ENCODE results near the gene STK36.
"Not testable (repeated sequence)": the region's sequence is repeated elsewhere in the genome, so short reads cannot be mapped to it uniquely, and the experiment has no call there.

The STK36 gene

DNA sequence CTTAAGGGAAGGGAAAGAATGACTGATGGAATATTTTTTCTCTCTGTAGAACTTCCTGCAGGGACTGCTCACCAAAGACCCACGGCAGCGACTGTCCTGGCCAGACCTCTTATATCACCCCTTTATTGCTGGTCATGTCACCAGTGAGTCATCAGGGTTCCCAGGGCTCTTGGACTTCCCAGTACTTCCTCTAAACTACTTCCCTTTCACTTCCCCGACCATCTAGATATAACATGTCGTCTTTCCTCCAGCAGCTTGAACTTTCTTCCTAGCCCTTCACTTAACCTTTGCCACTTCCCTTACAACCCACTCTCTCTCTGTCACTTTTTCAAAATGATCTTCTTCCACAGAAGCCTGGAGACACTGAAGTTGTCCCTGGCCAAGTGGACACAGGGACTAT is 7.2 kb downstream of the STK36 start:
- no peak overlapping the region for H3K27ac ChIP-seq
- TF ChIP-seq, protein P1, sequence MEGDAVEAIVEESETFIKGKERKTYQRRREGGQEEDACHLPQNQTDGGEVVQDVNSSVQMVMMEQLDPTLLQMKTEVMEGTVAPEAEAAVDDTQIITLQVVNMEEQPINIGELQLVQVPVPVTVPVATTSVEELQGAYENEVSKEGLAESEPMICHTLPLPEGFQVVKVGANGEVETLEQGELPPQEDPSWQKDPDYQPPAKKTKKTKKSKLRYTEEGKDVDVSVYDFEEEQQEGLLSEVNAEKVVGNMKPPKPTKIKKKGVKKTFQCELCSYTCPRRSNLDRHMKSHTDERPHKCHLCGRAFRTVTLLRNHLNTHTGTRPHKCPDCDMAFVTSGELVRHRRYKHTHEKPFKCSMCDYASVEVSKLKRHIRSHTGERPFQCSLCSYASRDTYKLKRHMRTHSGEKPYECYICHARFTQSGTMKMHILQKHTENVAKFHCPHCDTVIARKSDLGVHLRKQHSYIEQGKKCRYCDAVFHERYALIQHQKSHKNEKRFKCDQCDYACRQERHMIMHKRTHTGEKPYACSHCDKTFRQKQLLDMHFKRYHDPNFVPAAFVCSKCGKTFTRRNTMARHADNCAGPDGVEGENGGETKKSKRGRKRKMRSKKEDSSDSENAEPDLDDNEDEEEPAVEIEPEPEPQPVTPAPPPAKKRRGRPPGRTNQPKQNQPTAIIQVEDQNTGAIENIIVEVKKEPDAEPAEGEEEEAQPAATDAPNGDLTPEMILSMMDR (conservative IDR thresholded peaks at IDR 0.05; ENCODE audit: low read depth): no peak
- DNase-seq (ENCODE audit: low spot score): no peak
- CTCF ChIA-PET: interaction anchor here (0.7 kb wide), 1 partner anchor 31 kb away, joined by 3 read pairs; no protein-coding TSS in a partner anchor
- POLR2A ChIA-PET (ENCODE audit: low non-redundant PET): no interaction called here

DNA sequence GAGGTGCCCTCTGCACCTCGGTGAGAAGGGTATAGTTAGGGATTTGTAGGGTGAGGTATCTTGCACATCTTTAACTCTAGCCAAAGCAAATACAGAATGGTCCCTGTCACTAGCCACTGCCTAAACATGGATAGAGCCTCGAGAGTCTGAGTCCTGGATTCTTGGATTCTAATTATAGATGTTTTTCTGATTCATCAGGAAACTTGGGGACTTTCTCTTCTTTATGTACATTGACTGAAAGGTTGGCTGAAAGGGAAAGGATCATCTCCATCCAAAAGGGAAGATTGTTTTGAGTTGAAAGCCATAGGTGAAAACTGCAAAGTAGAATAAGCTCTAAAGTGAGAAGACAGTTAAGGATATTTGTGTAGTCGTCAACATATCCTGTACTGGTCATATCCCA is 8.2 kb downstream of the STK36 start:
- ChIA-PET CTCF (interaction anchor here (1.1 kb wide), 1 partner anchor 167 kb away, joined by 3 read pairs; no protein-coding TSS in a partner anchor), POLR2A (ENCODE audit: low non-redundant PET) (no interaction called here)
- TF ChIP-seq, protein P1 (conservative IDR thresholded peaks at IDR 0.05; ENCODE audit: low read depth): no peak
- H3K27ac ChIP-seq: no peak overlapping the region
- no peak for DNase-seq (ENCODE audit: low spot score)

DNA sequence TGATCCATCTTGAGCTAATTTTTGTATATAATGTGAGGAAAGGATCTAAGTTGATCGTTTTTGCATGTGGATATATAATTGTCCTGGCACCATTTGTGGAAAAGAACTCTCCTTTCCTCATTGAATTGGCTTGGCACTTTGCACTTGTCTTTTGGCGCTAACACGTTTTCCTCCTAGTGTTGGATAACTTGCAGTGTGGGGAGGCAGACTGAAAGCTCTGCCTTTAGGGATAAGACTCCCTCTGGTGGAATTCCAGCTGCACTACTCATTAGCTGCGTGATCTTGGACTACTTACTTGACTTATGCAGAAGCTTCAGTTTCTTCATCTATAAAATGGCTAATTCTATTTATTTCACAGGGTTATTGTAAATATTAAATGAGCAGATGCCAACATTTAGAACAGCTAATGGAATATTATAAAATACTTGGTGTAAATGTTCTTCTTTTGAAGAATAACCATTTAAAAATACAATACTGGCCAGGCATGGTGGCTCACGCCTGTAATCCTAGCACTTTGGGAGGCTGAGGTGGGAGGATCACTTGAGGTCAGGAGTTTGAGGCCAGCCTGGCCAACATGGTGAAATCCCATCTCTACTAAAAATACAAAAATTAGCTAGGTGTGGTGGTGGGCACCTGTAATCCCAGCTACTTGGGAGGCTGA is 15.6 kb downstream of the STK36 start:
- POLR2A ChIA-PET (ENCODE audit: low non-redundant PET); H3K27ac ChIP-seq: not testable (repeated sequence)
- DNase-seq (ENCODE audit: low spot score): peak; percentile 74
- CTCF ChIA-PET: interaction anchor here (0.5 to 2.1 kb wide), 11 partner anchors 12 to 508 kb away, joined by 3 to 22 read pairs (median 3); partner anchors contain the start of genes BCS1L, RNF25, STK36 and ZNF142
- TF ChIP-seq, protein P1 (conservative IDR thresholded peaks at IDR 0.05; ENCODE audit: low read depth): peak; percentile 88

DNA sequence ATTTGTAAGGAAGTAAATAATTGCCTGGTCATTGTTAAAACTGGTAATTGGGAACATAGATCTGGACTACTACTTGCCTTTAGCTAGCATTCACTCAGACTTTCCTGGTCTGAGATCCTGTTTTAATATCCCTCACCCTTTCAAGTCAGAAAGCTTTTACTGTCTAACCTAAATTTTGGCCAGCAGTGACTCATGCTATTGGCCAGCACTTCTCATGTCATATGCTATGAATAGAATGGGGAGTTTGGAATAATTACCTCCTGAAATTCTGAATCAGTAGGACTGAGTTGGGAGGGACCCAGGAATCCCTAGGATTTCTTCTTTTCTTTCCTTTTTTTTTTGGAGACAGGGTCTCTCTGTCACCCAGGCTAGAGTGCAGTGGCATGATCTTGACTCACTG is 19.3 kb downstream of the STK36 start:
- ChIA-PET CTCF (interaction anchor here (0.6 kb wide), 1 partner anchor 189 kb away, joined by 3 read pairs; no protein-coding TSS in a partner anchor), POLR2A (ENCODE audit: low non-redundant PET) (no interaction called here)
- no peak for DNase-seq (ENCODE audit: low spot score)
- TF ChIP-seq, protein P1 (conservative IDR thresholded peaks at IDR 0.05; ENCODE audit: low read depth): no peak
- H3K27ac ChIP-seq: no peak overlapping the region

DNA sequence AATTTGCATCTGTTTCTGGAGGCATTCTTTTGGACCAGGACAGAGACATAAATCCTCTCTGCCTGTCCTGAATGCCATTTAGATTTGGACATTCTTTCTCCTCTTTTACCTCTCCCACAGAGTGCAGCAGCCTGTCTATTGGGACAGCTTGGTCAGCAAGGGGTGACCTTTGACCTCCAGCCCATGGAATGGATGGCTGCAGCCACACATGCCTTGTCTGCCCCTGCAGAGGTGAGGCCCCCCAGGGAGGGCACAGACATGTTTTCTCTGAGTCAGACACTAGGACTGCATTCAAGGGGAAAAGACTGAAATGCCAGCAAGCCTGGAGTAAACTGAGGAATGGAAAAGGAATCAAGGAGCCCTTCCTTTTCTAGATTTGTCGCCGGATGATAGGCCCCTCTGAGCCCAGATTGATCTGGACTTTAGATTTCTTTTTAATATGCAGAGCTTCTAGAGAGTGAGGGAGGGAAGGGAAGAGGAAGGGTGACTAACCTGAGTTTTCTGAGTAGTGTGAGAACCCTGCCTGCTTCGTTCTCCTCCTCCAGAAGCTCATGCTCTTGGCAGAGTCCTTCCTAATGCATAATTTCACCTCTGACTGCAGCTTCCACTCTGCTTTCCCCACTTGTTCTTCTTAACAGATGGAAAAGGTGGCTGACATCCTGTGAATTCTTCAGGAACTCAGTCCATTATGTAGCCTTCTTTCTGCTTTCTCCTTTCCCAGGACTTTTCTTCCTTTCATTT is 22.7 kb downstream of the STK36 start:
- no peak overlapping the region for H3K27ac ChIP-seq
- CTCF ChIA-PET: interaction anchor here (0.6 kb wide), 1 partner anchor 51 kb away, joined by 4 read pairs; no protein-coding TSS in a partner anchor
- POLR2A ChIA-PET (ENCODE audit: low non-redundant PET): no interaction called here
- TF ChIP-seq, protein P1 (conservative IDR thresholded peaks at IDR 0.05; ENCODE audit: low read depth): no peak
- no peak for DNase-seq (ENCODE audit: low spot score)

DNA sequence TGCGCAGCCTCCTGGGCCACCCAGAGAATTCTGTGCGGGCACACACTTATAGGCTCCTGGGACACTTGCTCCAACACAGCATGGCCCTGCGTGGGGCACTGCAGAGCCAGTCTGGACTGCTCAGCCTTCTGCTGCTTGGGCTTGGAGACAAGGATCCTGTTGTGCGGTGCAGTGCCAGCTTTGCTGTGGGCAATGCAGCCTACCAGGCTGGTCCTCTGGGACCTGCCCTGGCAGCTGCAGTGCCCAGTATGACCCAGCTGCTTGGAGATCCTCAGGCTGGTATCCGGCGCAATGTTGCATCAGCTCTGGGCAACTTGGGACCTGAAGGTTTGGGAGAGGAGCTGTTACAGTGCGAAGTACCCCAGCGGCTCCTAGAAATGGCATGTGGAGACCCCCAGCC is 27.0 kb downstream of the STK36 start:
- POLR2A ChIA-PET (ENCODE audit: low non-redundant PET): no interaction called here
- CTCF ChIA-PET: interaction anchor here (1.9 kb wide), 1 partner anchor 12 kb away, joined by 5 read pairs; the partner anchor contains the start of gene TTLL4
- DNase-seq (ENCODE audit: low spot score): no peak
- TF ChIP-seq, protein P1 (conservative IDR thresholded peaks at IDR 0.05; ENCODE audit: low read depth): no peak
- peak overlapping the region; percentile 21; the same call in 1 of the 2 replicates for H3K27ac ChIP-seq

All from RWPE1 (cell line).